ENCODE results near the gene PYHIN1. TPM values are rescaled to one million over a fixed set of nuclear protein-coding genes. Genes with fewer than 3 reads are reported as not detected.

Gene PYHIN1
- total and polyA plus RNA-seq, 4 donors: 0.43 to 2.4 (median 0.94) TPM

DNA sequence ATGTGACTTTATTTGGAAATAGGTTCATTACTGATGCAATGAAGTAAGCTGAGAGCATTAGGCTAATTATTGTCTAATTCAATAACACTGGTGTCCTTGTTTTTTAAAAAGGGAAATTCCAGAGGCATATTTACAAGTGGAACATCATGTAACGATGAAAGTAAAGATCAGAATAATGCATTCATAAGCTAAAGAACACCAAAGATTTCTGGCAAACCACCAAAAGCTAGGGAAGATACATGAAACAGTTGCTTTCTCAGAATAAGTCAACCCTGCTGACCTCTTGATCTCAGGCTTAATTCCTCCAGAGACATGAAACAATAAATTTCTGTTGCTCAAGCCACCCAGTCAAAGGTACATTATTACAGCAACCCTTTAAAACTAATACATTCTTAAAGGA is 58.1 kb downstream of the PYHIN1 start:
- TF ChIP-seq, protein P1, sequence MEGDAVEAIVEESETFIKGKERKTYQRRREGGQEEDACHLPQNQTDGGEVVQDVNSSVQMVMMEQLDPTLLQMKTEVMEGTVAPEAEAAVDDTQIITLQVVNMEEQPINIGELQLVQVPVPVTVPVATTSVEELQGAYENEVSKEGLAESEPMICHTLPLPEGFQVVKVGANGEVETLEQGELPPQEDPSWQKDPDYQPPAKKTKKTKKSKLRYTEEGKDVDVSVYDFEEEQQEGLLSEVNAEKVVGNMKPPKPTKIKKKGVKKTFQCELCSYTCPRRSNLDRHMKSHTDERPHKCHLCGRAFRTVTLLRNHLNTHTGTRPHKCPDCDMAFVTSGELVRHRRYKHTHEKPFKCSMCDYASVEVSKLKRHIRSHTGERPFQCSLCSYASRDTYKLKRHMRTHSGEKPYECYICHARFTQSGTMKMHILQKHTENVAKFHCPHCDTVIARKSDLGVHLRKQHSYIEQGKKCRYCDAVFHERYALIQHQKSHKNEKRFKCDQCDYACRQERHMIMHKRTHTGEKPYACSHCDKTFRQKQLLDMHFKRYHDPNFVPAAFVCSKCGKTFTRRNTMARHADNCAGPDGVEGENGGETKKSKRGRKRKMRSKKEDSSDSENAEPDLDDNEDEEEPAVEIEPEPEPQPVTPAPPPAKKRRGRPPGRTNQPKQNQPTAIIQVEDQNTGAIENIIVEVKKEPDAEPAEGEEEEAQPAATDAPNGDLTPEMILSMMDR (IDR thresholded peaks at IDR 0.05; ENCODE audit: control extremely low read depth, extremely low read depth): no peak
- Histone ChIP-seq H3K9me3 (ENCODE audit: control insufficient read depth in 4 of 4, insufficient read depth in 3 of 4, low read length in 3 of 4) (peaks cover 0 to 5% (median 0%) of the 10 kb centered on the region in 4 donors), H3K27me3 (ENCODE audit: control insufficient read depth in 3 of 3, insufficient read depth in 3 of 3, low read length in 2 of 3) (no peaks in the 10 kb centered on the region), H3K4me1 (ENCODE audit: control insufficient read depth in 5 of 5, insufficient read depth in 5 of 5, low read length in 5 of 5) (no peaks in the 10 kb centered on the region), H3K9ac (ENCODE audit: insufficient read depth in 1 of 2, low read length in 2 of 2) (no peak overlapping the region), H3K4me3 (no peak overlapping the region), H3K27ac (ENCODE audit: low read depth in 1 of 2, low read length in 1 of 2) (no peak overlapping the region), H3K36me3 (ENCODE audit: control insufficient read depth in 4 of 4, insufficient read depth in 4 of 4, low read length in 4 of 4) (no peaks in the 10 kb centered on the region)
- DNase-seq (no peak), ATAC-seq (ENCODE audit: insufficient read depth, low FRiP score) (no peak)
- WGBS, 2 donors: 67 to 83% methylated on average over 1 of the region's 1 CpG

DNA sequence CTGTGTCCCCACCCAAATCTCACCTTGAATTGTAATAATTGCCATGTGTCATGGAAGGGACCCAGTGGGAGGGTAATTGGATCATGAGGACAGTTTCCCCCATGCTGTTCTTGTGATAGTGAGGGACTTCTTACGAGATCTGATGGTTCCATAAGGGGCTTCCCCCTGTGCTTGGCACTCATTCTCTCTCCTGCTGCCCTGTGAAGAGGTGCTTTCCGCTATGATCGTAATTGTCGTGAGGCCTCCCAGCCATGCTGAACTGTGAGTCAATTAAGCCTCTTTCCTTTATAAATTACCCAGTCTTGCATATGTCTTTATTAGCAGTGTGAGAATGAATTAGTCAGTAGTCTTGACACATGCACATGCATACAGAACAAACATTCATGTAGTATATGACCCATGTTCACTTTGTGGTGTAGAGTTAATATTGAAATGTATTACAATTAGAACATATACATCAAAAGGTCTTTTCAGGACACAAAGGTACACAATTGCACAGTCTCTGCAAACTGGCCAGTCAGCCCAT is 61.5 kb downstream of the PYHIN1 start:
- Histone ChIP-seq H3K9me3 (ENCODE audit: control insufficient read depth in 4 of 4, insufficient read depth in 3 of 4, low read length in 3 of 4) (peaks cover 0 to 2% (median 0%) of the 10 kb centered on the region in 4 donors), H3K27me3 (ENCODE audit: control insufficient read depth in 3 of 3, insufficient read depth in 3 of 3, low read length in 2 of 3) (no peaks in the 10 kb centered on the region), H3K9ac (ENCODE audit: insufficient read depth in 1 of 2, low read length in 2 of 2) (no peak overlapping the region), H3K4me1 (ENCODE audit: control insufficient read depth in 5 of 5, insufficient read depth in 5 of 5, low read length in 5 of 5) (no peaks in the 10 kb centered on the region), H3K4me3 (no peak overlapping the region), H3K36me3 (ENCODE audit: control insufficient read depth in 4 of 4, insufficient read depth in 4 of 4, low read length in 4 of 4) (no peaks in the 10 kb centered on the region), H3K27ac (ENCODE audit: low read depth in 1 of 2, low read length in 1 of 2) (no peak overlapping the region)
- TF ChIP-seq, protein P1 (IDR thresholded peaks at IDR 0.05; ENCODE audit: control extremely low read depth, extremely low read depth): no peak
- WGBS, 2 donors: 85 to 97% methylated on average over 4 of the region's 4 CpGs
- ATAC-seq (ENCODE audit: insufficient read depth, low FRiP score): no peak
- DNase-seq: no peak

DNA sequence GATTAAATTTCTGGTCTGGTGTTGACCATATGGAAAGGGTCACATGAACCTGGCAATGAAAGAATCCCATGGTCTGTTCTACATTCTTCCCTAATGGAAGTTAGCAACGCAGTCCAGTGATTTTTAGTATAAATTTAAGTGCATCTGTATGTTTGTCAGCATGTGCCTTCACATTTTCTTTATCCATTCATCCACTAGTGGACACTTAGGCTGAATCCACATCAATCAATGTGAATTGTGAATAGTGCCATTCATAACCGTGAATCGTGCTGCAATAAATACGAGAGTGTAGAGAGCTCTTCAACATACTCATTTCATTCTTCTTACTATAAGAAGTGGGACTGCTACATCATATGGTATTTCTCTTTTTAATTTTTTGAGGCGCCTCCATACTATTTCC is 65.6 kb downstream of the PYHIN1 start:
- peaks cover 0 to 2% (median 0%) of the 10 kb centered on the region in 4 donors for H3K9me3 ChIP-seq (ENCODE audit: control insufficient read depth in 4 of 4, insufficient read depth in 3 of 4, low read length in 3 of 4)
- 70 to 73% methylated on average over 5 of the region's 5 CpGs for WGBS, 2 donors
- H3K27ac ChIP-seq (ENCODE audit: low read depth in 1 of 2, low read length in 1 of 2): no peak overlapping the region
- TF ChIP-seq, protein P1 (IDR thresholded peaks at IDR 0.05; ENCODE audit: control extremely low read depth, extremely low read depth): no peak
- ATAC-seq (ENCODE audit: insufficient read depth, low FRiP score) (no peak), DNase-seq (no peak)
- no peak overlapping the region for H3K4me3 ChIP-seq
- peaks cover 0 to 16% (median 0%) of the 10 kb centered on the region in 5 donors for H3K4me1 ChIP-seq (ENCODE audit: control insufficient read depth in 5 of 5, insufficient read depth in 5 of 5, low read length in 5 of 5)
- H3K9ac ChIP-seq (ENCODE audit: insufficient read depth in 1 of 2, low read length in 2 of 2): no peak overlapping the region
- no peaks in the 10 kb centered on the region for H3K36me3 ChIP-seq (ENCODE audit: control insufficient read depth in 4 of 4, insufficient read depth in 4 of 4, low read length in 4 of 4)
- no peaks in the 10 kb centered on the region for H3K27me3 ChIP-seq (ENCODE audit: control insufficient read depth in 3 of 3, insufficient read depth in 3 of 3, low read length in 2 of 3)

Measured in lung (tissue), 12 donors.